GM21526 (cell line): ENCODE results near the gene ZIC2.

Source experiments
- ATAC-seq: cut with Tn5 transposase; IDR thresholded peaks from one replicate; pipeline ENCODE4 v1.9.1; 2021; ENCODE audit warnings: moderate library complexity; ENCODE audit not compliant: unreplicated experiment, low FRiP score

Gene ZIC2

GRCh38 chr13:99973163-99973807 lies 8.3 kb upstream of the ZIC2 start:
- no peak for ATAC-seq

GRCh38 chr13:99973808-99974185 lies 7.8 kb upstream of the ZIC2 start:
- ATAC-seq: no peak

- ATAC-seq: no peak
Measured at GRCh38 chr13:99974296-99974938, 7.2 kb upstream of the ZIC2 start.

GRCh38 chr13:99974939-99975561 lies 6.5 kb upstream of the ZIC2 start:
- no peak for ATAC-seq

- no peak for ATAC-seq
Measured at GRCh38 chr13:99975626-99976025, 6.0 kb upstream of the ZIC2 start.

- no peak for ATAC-seq
Measured at GRCh38 chr13:99976575-99976974, 5.0 kb upstream of the ZIC2 start.

GRCh38 chr13:99977334-99977911 lies 4.2 kb upstream of the ZIC2 start:
- no peak for ATAC-seq

- no peak for ATAC-seq
Measured at GRCh38 chr13:99977912-99978798, 3.4 kb upstream of the ZIC2 start.

GRCh38 chr13:99978799-99979452 lies 2.7 kb upstream of the ZIC2 start:
- no peak for ATAC-seq

- no peak for ATAC-seq
Measured at GRCh38 chr13:99979453-99980200, 2.0 kb upstream of the ZIC2 start.

- ATAC-seq: peak; percentile 58
Measured at GRCh38 chr13:99980201-99980823, 1.3 kb upstream of the ZIC2 start.

- ATAC-seq: no peak
Measured at GRCh38 chr13:99980824-99981734, 505 bp upstream of the ZIC2 start.

- ATAC-seq: no peak
Measured at GRCh38 chr13:99982036-99982730, 599 bp downstream of the ZIC2 start.

- ATAC-seq: no peak
Measured at GRCh38 chr13:99982731-99983498, 1.3 kb downstream of the ZIC2 start.

GRCh38 chr13:99983499-99984401 lies 2.2 kb downstream of the ZIC2 start:
- ATAC-seq: no peak
